H1 (cell line): ENCODE results near the gene GCLC. TPM values are rescaled to one million over a fixed set of nuclear protein-coding genes. Genes with fewer than 3 reads are reported as not detected.

Experiments
- ATF3 ChIP-seq: IDR thresholded peaks from 2 replicates; pipeline ENCODE4 v1.6.1; 2011; ENCODE audit warnings: low read depth, mild to moderate bottlenecking, low read length; ENCODE audit not compliant: insufficient read depth
- BRCA1 ChIP-seq: IDR thresholded peaks from 2 replicates; pipeline ENCODE4 v1.6.1; 2012; ENCODE audit warnings: low read depth, low read length, improper control_type of control experiment
- CHD7 ChIP-seq: fragments of 300-600 bp; sonication (generic); IDR thresholded peaks from 2 replicates; pipeline ENCODE4 v1.7.1; 2012; ENCODE audit warnings: low read length, moderate library complexity, mild to moderate bottlenecking, inconsistent platforms; ENCODE audit not compliant: insufficient replicate concordance
- HDAC2 ChIP-seq, 2 experiments: fragments of 300-600 bp in 1 of 2; sonication (generic) in 1 of 2; IDR thresholded peaks; 2 replicates each; pipeline ENCODE4 v1.6.1; 2011 to 2012; ENCODE audit warnings: low read depth in 2 of 2, low read length in 2 of 2, mild to moderate bottlenecking in 2 of 2, moderate library complexity in 2 of 2, borderline replicate concordance in 1 of 2, inconsistent platforms in 1 of 2
- MAX ChIP-seq: IDR thresholded peaks from 2 replicates; pipeline ENCODE4 v1.6.1; 2012; ENCODE audit warnings: inconsistent platforms
- NANOG ChIP-seq: IDR thresholded peaks from 2 replicates; pipeline ENCODE4 v1.6.1; 2011; ENCODE audit warnings: low read length, low read depth, mild to moderate bottlenecking, inconsistent platforms; ENCODE audit not compliant: insufficient read depth, poor library complexity, severe bottlenecking
- PHF8 ChIP-seq: fragments of 200-600 bp; sonication (generic); conservative IDR thresholded peaks from 2 replicates; pipeline ENCODE4 v1.7.1; 2012; ENCODE audit warnings: low read depth, mild to moderate bottlenecking, inconsistent platforms, low read length, moderate library complexity
- POU5F1 ChIP-seq: IDR thresholded peaks from 2 replicates; pipeline ENCODE4 v1.6.1; 2011; ENCODE audit warnings: low read depth, mild to moderate bottlenecking, low read length, moderate library complexity
- SP2 ChIP-seq: IDR thresholded peaks from 2 replicates; pipeline ENCODE4 v1.6.1; 2012; ENCODE audit warnings: mild to moderate bottlenecking, low read length, inconsistent platforms
- TAF7 ChIP-seq: optimal IDR thresholded peaks from 2 replicates; pipeline ENCODE3; 2011; ENCODE audit warnings: low read depth, mild to moderate bottlenecking, inconsistent platforms, low read length, moderate library complexity, borderline replicate concordance
- polyA plus RNA-seq, 7 experiments: library from polyadenylated mRNA; depleted of rRNA in 3 of 7; stranded (reverse) in 5 of 7; unstranded in 2 of 7; fragments of >200 nt in 5 of 7; fragments of 200-250 nt in 2 of 7; gene quantifications; 1 replicate in 5 of 7; 2 replicates in 1 of 7; 4 replicates in 1 of 7; pipeline versions ENCODE4 v1.2.1 to v1.2.3, GENCODE V29; 2011 to 2013; ENCODE audit warnings: missing spikeins in 2 of 7, mixed read lengths in 2 of 7
- total RNA-seq: library from RNA; stranded (reverse); fragmentation: NEBNext Ultra II Directional; extraction: Animal tissue kit (Norgen Biotek cat#: 25700); gene quantifications from 2 replicates; pipeline ENCODE4 v1.2.1, GENCODE V29; 2021

The GCLC gene
- total and polyA plus RNA-seq, 2 of the 8 experiments (the other 6 are each of a cell fraction or from before 2014, with no cell fraction given): 15.8 to 54.0 TPM

- no peak for TF ChIP-seq CHD7
- TF ChIP-seq MAX: no peak
- TF ChIP-seq BRCA1: no peak
- no peak for TF ChIP-seq NANOG
- TF ChIP-seq HDAC2 (IDR thresholded peaks at IDR 0.05; ENCODE audit: borderline replicate concordance in 1 of 2, low read depth in 2 of 2, low read length in 2 of 2): no peak
- TF ChIP-seq PHF8: no peak
- no peak for TF ChIP-seq SP2
- TF ChIP-seq POU5F1: no peak
- no peak for TF ChIP-seq TAF7
- no peak for TF ChIP-seq ATF3
Measured at GRCh38 chr6:53532942-53533341, 12.0 kb downstream of the GCLC start (continued).
